Fibroblast of pulmonary artery (primary cell): Measurements from ENCODE around the gene CCDC28B.
"Not testable (repeated sequence)": the region's sequence is repeated elsewhere in the genome, so short reads cannot be mapped to it uniquely, and the experiment has no call there.

Experiments
- DNase-seq: peaks from one replicate; pipeline ENCODE4 v3.0.0-alpha.2; 2010; ENCODE audit warnings: low read depth
- H3K4me3 ChIP-seq: replicated peaks from 2 replicates; pipeline ENCODE4 v1.5.1; 2011; ENCODE audit warnings: low read depth, mild to moderate bottlenecking, control low read depth, low read length, moderate library complexity
- CTCF ChIP-seq: IDR thresholded peaks from 2 replicates; pipeline ENCODE4 v1.5.1; 2011; ENCODE audit warnings: mild to moderate bottlenecking, control low read depth, low read length, inconsistent platforms; ENCODE audit errors: missing control alignments

Gene CCDC28B

GRCh38 chr1:32200226-32201010 is at the start of gene CCDC28B:
Gene CCDC28B, plus strand, starts transcription at chr1:32200595. Its CDS starts 1,341 bp downstream, at chr1:32201936.
- peak; percentile 63 for DNase-seq
- TF ChIP-seq CTCF = no peak
- H3K4me3 ChIP-seq = peak within 1 kb of the TSS; percentile 62

DNA sequence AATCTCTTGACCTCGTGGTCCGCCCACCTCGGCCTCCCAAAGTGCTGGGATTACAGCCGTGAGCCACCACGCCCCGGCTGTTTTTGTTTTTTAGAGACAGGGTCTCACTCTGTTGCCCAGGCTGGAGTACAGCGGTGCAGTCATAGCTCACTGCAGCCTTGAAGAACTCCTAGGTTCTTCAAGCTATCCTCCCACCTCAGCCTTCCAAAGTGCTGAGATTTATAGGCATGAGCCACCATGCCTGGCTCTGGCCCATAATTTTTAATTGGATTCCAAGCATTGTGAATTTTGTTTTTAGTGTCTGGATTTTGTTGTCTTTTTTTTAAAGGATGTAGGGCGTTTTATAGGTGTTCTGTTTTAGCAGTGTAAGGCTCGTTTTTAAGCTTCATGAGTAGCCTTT is 49.5 kb upstream of the CCDC28B start:
- DNase-seq = no peak
- no peak for TF ChIP-seq CTCF
- H3K4me3 ChIP-seq = no peak overlapping the region

DNA sequence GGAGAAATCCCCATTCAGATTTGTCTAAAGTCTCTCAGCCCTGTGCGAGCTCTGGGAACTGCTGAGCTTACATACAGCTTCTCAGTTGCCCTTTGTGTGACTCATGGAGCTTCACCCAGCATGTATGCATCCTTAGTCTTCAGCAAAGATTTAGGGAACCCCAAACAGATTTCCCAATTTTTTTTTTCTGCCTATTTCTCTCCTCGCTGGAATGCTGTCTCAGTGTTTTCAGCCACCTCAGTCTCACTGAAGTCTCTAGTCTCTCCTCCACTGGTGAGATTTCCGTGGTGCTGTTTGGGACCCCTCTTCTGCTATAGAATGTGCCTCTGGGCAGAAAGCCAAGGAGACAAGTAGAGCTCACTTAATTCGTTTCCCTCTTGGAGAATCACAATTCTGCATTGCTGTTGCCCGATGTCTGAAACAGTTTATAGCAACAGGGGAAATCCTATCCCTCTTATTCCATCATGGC is 49.0 kb upstream of the CCDC28B start:
- H3K4me3 ChIP-seq = no peak overlapping the region
- no peak for TF ChIP-seq CTCF
- peak; percentile 60 for DNase-seq

- no peak overlapping the region for H3K4me3 ChIP-seq
- no peak for DNase-seq
- no peak for TF ChIP-seq CTCF
Observed at GRCh38 chr1:32159189-32159588, 41.2 kb upstream of the CCDC28B start.

DNA sequence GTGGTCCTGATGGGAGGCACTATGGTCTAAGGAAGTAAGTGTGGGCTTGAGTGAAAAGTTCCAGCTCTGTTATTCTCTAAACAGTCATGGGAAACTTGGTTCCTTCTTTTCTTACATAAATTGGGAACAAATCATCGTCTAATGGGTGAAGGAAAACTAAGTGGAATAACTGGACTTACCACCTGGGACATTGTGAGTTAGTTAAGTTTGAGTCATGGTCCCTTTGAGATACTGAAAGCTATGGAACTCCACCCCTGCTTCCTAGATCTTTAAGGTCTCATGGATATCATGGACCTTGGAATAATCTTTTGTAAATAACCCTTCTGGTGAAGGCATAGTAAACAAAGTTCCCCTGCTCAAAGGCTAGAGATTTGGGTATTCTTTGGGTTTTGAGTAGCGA is 37.0 kb upstream of the CCDC28B start:
- TF ChIP-seq CTCF = no peak
- H3K4me3 ChIP-seq = no peak overlapping the region
- no peak for DNase-seq

DNA sequence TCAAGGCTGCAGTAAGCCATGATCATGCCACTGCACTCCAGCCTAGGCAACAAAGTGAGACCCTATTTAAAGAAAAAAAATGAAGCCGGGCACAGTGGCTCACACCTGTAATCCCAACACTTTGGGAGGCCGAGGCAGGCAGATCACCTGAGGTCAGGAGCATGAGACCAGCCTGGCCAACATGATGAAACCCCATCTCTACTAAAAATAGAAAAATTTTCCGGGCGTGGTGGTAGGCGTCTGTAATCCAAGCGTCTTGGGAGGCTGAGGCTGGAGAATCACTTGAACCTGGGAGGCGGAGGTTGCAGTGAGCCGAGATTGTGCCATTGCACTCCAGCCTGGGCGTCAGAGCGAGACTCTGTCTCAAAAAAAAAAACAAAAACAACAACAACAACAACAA is 34.8 kb upstream of the CCDC28B start:
- DNase-seq, H3K4me3 ChIP-seq: not testable (repeated sequence)

- no peak for DNase-seq
- no peak for TF ChIP-seq CTCF
Observed at GRCh38 chr1:32170991-32171390, 29.4 kb upstream of the CCDC28B start.

More at GRCh38 chr1:32170991-32171390, 29.4 kb upstream of the CCDC28B start:
- no peak overlapping the region for H3K4me3 ChIP-seq
